ENCODE measurements around the gene EYS.

Gene EYS

GRCh38 chr6:64782877-64783276 lies 924.1 kb downstream of the EYS start:
- CTCF ChIA-PET, result no interaction called here
- no peak for DNase-seq (ENCODE audit: extremely low spot score)
- POLR2A ChIA-PET, result no interaction called here
- no peak for TF ChIP-seq CTCF (IDR thresholded peaks at IDR 0.05; ENCODE audit: control extremely low read depth, extremely low read depth, low read depth, missing control alignments)

- POLR2A ChIA-PET, result no interaction called here
- CTCF ChIA-PET, result interaction anchor here (0.9 kb wide), 1 partner anchor 46 kb away, joined by 3 read pairs; no protein-coding TSS in a partner anchor
- no peak for DNase-seq (ENCODE audit: extremely low spot score)
- TF ChIP-seq CTCF (IDR thresholded peaks at IDR 0.05; ENCODE audit: control extremely low read depth, extremely low read depth, low read depth, missing control alignments), result no peak
These were observed 928.9 kb downstream of the EYS start for GRCh38 chr6:64777941-64778785.

- no peak for DNase-seq (ENCODE audit: extremely low spot score)
- POLR2A ChIA-PET, result no interaction called here
- CTCF ChIA-PET, result interaction anchor here (1.0 kb wide), 1 partner anchor 9 kb away, joined by 4 read pairs; no protein-coding TSS in a partner anchor
- TF ChIP-seq CTCF (IDR thresholded peaks at IDR 0.05; ENCODE audit: control extremely low read depth, extremely low read depth, low read depth, missing control alignments), result no peak
These were observed 930.7 kb downstream of the EYS start for GRCh38 chr6:64776359-64776758.

- ChIA-PET CTCF (no interaction called here), POLR2A (no interaction called here)
- DNase-seq (ENCODE audit: extremely low spot score), result no peak
- TF ChIP-seq CTCF (IDR thresholded peaks at IDR 0.05; ENCODE audit: control extremely low read depth, extremely low read depth, low read depth, missing control alignments), result no peak
These were observed 932.1 kb downstream of the EYS start for GRCh38 chr6:64774881-64775280.

GRCh38 chr6:64750910-64751309 lies 956.1 kb downstream of the EYS start:
- ChIA-PET CTCF (no interaction called here), POLR2A (no interaction called here)
- TF ChIP-seq CTCF (IDR thresholded peaks at IDR 0.05; ENCODE audit: control extremely low read depth, extremely low read depth, low read depth, missing control alignments), result no peak
- no peak for DNase-seq (ENCODE audit: extremely low spot score)

GRCh38 chr6:64737418-64737817 lies 969.6 kb downstream of the EYS start:
- no peak for TF ChIP-seq CTCF (IDR thresholded peaks at IDR 0.05; ENCODE audit: control extremely low read depth, extremely low read depth, low read depth, missing control alignments)
- no peak for DNase-seq (ENCODE audit: extremely low spot score)
- ChIA-PET CTCF (no interaction called here), POLR2A (no interaction called here)

Measured in GM10248 (cell line).